ENCODE data around the gene BBS1. TPM values are rescaled to one million over a fixed set of nuclear protein-coding genes. Genes with fewer than 3 reads are reported as not detected.
"Not testable (repeated sequence)": the region's sequence is repeated elsewhere in the genome, so short reads cannot be mapped to it uniquely, and the experiment has no call there.

Gene BBS1
- total RNA-seq, 2 donors from 2014 or later = 52.4 to 67.3 TPM

DNA sequence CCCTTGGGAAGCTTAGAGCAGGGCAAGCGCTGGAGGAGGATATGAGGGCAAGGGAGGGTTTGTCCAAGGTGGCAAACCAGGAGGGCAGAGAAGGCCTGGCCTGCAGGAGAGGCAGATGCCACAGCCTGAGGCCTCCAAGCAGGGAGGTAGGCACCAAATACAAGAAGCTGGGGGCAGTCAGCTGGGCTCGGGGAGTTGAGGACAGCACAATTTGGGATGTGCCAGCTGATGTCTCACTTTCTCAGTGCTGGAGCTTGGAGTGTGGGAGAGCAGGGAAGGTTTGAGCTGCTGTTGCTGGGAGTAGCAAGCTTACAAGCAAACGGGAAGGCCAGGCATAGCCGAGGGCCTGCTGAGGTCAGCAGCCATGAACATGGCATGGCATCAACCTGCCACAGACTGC, 31.5 kb downstream of the BBS1 start:
- no peak overlapping the region for H3K4me3 Mint-ChIP-seq
- TF ChIP-seq, protein P1, sequence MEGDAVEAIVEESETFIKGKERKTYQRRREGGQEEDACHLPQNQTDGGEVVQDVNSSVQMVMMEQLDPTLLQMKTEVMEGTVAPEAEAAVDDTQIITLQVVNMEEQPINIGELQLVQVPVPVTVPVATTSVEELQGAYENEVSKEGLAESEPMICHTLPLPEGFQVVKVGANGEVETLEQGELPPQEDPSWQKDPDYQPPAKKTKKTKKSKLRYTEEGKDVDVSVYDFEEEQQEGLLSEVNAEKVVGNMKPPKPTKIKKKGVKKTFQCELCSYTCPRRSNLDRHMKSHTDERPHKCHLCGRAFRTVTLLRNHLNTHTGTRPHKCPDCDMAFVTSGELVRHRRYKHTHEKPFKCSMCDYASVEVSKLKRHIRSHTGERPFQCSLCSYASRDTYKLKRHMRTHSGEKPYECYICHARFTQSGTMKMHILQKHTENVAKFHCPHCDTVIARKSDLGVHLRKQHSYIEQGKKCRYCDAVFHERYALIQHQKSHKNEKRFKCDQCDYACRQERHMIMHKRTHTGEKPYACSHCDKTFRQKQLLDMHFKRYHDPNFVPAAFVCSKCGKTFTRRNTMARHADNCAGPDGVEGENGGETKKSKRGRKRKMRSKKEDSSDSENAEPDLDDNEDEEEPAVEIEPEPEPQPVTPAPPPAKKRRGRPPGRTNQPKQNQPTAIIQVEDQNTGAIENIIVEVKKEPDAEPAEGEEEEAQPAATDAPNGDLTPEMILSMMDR (conservative IDR thresholded peaks at IDR 0.05) = no peak
- H3K27me3 Mint-ChIP-seq (ENCODE audit: insufficient read depth) = no peaks in the 10 kb centered on the region
- H3K27me3 ChIP-seq (ENCODE audit: control insufficient read depth, insufficient read depth, low read length, poor library complexity, severe bottlenecking) = no peaks in the 10 kb centered on the region
- no peaks in the 10 kb centered on the region for H3K4me1 ChIP-seq (ENCODE audit: control insufficient read depth, insufficient read depth, low read length)
- DNase-seq = no peak
- H3K27ac ChIP-seq (ENCODE audit: low read depth, low read length) = no peak overlapping the region
- H3K36me3 ChIP-seq (ENCODE audit: control insufficient read depth, insufficient read depth, low read length) = no peaks in the 10 kb centered on the region
- H3K27ac Mint-ChIP-seq = no peak overlapping the region
- H3K9me3 ChIP-seq (ENCODE audit: control insufficient read depth, low read length) = no peaks in the 10 kb centered on the region
- 91 to 100% methylated on average over 2 to 4 of the region's 4 CpGs for WGBS, 2 experiments (ENCODE audit: insufficient coverage in 1 of 2, insufficient read length in 1 of 2)
- no peaks in the 10 kb centered on the region for H3K9me3 Mint-ChIP-seq
- H3K9ac ChIP-seq (ENCODE audit: extremely low read depth, low read length, poor library complexity, severe bottlenecking) = no peak overlapping the region
- H3K4me1 Mint-ChIP-seq = peaks cover 16% of the 10 kb centered on the region
- peaks cover 36% of the 10 kb centered on the region for H3K36me3 Mint-ChIP-seq (ENCODE audit: low read depth)
- H3K4me3 ChIP-seq (ENCODE audit: low read length) = no peak overlapping the region

DNA sequence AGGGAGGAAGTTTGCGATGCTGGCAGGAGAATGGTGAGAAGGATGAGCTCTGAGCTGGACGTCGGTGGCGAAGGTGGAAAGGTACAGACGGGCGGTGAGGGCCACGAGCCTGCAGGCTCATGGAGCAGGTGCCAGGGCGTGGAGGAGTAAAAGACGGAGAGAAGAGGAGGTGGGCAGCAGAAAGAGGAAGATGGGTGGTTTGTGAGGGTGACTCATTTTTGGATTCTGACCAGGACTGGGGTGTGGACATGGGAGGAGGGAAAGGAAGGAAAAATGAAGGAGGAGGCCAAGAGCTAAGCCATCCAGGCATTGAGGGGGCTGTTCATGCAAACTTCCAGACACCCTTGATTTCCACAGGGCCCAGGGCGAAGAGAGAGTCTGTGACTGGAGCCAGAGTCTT, 31.9 kb downstream of the BBS1 start:
- no peaks in the 10 kb centered on the region for H3K36me3 ChIP-seq (ENCODE audit: control insufficient read depth, insufficient read depth, low read length)
- no peaks in the 10 kb centered on the region for H3K27me3 ChIP-seq (ENCODE audit: control insufficient read depth, insufficient read depth, low read length, poor library complexity, severe bottlenecking)
- H3K4me1 ChIP-seq (ENCODE audit: control insufficient read depth, insufficient read depth, low read length) = no peaks in the 10 kb centered on the region
- TF ChIP-seq, protein P1 (conservative IDR thresholded peaks at IDR 0.05) = no peak
- H3K9me3 ChIP-seq (ENCODE audit: control insufficient read depth, low read length) = no peaks in the 10 kb centered on the region
- H3K9ac ChIP-seq (ENCODE audit: extremely low read depth, low read length, poor library complexity, severe bottlenecking) = no peak overlapping the region
- DNase-seq = no peak
- H3K27me3 Mint-ChIP-seq (ENCODE audit: insufficient read depth) = no peaks in the 10 kb centered on the region
- no peaks in the 10 kb centered on the region for H3K9me3 Mint-ChIP-seq
- no peak overlapping the region for H3K27ac ChIP-seq (ENCODE audit: low read depth, low read length)
- 88 to 98% methylated on average over 10 of the region's 10 CpGs for WGBS, 2 experiments (ENCODE audit: insufficient coverage in 1 of 2, insufficient read length in 1 of 2)
- H3K4me3 ChIP-seq (ENCODE audit: low read length) = no peak overlapping the region
- peaks cover 33% of the 10 kb centered on the region for H3K36me3 Mint-ChIP-seq (ENCODE audit: low read depth)
- H3K4me3 Mint-ChIP-seq = no peak overlapping the region
- peaks cover 16% of the 10 kb centered on the region for H3K4me1 Mint-ChIP-seq
- H3K27ac Mint-ChIP-seq = no peak overlapping the region

DNA sequence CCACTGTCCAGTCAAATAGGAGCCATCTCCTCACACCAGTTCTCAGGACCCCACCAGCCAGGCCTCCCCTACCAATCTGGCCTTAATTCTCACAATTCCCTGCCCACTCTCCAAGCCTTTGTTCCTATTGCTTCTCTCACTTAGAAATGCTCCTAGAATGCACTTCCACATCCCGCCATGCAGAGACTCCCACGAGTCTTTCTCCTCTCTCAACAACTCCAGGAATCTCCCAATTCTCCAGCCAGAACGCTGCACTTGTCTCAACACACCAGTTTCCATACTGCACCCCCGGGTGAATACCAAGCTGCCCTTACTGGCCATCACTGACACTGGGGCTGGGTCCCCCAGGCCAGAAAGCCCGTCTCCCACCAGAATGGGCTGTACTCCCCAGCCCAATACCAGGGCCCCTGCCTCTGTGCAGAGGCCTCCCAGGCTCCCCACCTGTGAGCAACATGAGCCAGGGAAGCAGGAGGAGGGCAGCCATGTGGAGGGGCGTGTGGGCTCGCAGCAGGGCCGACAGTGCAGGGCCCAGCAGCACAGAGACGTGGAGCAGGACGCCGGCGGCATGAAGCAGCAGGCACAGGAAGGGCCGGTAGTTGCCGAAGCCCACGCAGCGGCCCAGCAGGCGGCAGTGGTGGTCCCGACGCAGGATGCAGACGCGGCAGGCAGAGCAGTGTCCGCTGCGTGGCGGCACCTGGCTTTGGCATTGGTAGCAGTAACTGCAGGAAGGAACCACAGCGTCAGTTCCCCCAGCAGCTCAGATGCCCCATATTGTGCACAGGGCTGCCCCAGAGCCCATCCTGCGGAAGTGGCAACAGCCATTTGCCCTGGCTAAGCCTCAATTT, 33.0 kb downstream of the BBS1 start:
- H3K27ac Mint-ChIP-seq = peak overlapping the region; percentile 19
- Histone ChIP-seq H3K27ac (ENCODE audit: low read depth, low read length) (no peak overlapping the region), H3K4me1 (ENCODE audit: control insufficient read depth, insufficient read depth, low read length) (no peaks in the 10 kb centered on the region), H3K9me3 (ENCODE audit: control insufficient read depth, low read length) (no peaks in the 10 kb centered on the region), H3K36me3 (ENCODE audit: control insufficient read depth, insufficient read depth, low read length) (no peaks in the 10 kb centered on the region), H3K27me3 (ENCODE audit: control insufficient read depth, insufficient read depth, low read length, poor library complexity, severe bottlenecking) (no peaks in the 10 kb centered on the region), H3K9ac (ENCODE audit: extremely low read depth, low read length, poor library complexity, severe bottlenecking) (no peak overlapping the region), H3K4me3 (ENCODE audit: low read length) (no peak overlapping the region)
- H3K4me1 Mint-ChIP-seq = peaks cover 17% of the 10 kb centered on the region
- peak; percentile 88 for DNase-seq
- H3K4me3 Mint-ChIP-seq = peak overlapping the region; percentile 15
- WGBS, 2 experiments (ENCODE audit: insufficient coverage in 1 of 2, insufficient read length in 1 of 2) = 69 to 72% methylated on average over 25 to 26 of the region's 26 CpGs
- no peaks in the 10 kb centered on the region for H3K9me3 Mint-ChIP-seq
- TF ChIP-seq, protein P1 (conservative IDR thresholded peaks at IDR 0.05) = peak; percentile 77
- peaks cover 1% of the 10 kb centered on the region for H3K27me3 Mint-ChIP-seq (ENCODE audit: insufficient read depth)
- peaks cover 27% of the 10 kb centered on the region for H3K36me3 Mint-ChIP-seq (ENCODE audit: low read depth)

DNA sequence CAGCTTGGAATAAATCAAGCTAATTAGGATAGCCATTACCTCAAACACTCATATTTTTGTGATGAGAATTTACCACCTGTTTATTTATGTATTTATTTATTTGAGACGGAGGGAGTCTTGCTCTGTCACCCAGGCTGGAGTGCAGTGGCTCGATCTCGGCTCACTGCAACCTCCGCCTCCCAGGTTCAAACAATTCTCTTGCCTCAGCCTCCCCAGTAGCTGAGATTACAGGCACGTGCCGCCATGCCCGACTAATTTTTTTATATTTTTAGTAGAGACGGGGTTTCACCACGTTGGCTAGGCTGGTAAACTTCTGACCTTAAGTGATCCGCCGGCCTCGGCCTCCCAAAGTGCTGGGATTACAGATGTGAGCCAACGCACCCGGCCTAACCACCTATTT, 34.5 kb downstream of the BBS1 start:
- Mint-ChIP-seq H3K27ac (peak overlapping the region; percentile 4), H3K36me3 (ENCODE audit: low read depth) (peaks cover 22% of the 10 kb centered on the region), H3K4me3 (peak overlapping the region; percentile 69), H3K4me1 (peaks cover 24% of the 10 kb centered on the region)
- WGBS, 2 experiments (ENCODE audit: insufficient coverage in 1 of 2, insufficient read length in 1 of 2) = 86 to 91% methylated on average over 12 to 14 of the region's 14 CpGs
- not testable (repeated sequence) for H3K27ac ChIP-seq (ENCODE audit: low read depth, low read length); H3K27me3 ChIP-seq (ENCODE audit: control insufficient read depth, insufficient read depth, low read length, poor library complexity, severe bottlenecking); H3K36me3 ChIP-seq (ENCODE audit: control insufficient read depth, insufficient read depth, low read length); H3K27me3 Mint-ChIP-seq (ENCODE audit: insufficient read depth); H3K9me3 Mint-ChIP-seq; DNase-seq; H3K4me1 ChIP-seq (ENCODE audit: control insufficient read depth, insufficient read depth, low read length); H3K9me3 ChIP-seq (ENCODE audit: control insufficient read depth, low read length)
- peak overlapping the region; percentile 91 for H3K4me3 ChIP-seq (ENCODE audit: low read length)
- H3K9ac ChIP-seq (ENCODE audit: extremely low read depth, low read length, poor library complexity, severe bottlenecking) = peak overlapping the region; percentile 82
